NCI-H524 (cell line): ENCODE measurements around the gene PSMG2.

Experiments
- DNase-seq, 2 experiments: peaks; one replicate each; lab custom pipeline; 2025; lab: John Stamatoyannopoulos, UW

The PSMG2 gene, protein sequence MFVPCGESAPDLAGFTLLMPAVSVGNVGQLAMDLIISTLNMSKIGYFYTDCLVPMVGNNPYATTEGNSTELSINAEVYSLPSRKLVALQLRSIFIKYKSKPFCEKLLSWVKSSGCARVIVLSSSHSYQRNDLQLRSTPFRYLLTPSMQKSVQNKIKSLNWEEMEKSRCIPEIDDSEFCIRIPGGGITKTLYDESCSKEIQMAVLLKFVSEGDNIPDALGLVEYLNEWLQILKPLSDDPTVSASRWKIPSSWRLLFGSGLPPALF

DNA sequence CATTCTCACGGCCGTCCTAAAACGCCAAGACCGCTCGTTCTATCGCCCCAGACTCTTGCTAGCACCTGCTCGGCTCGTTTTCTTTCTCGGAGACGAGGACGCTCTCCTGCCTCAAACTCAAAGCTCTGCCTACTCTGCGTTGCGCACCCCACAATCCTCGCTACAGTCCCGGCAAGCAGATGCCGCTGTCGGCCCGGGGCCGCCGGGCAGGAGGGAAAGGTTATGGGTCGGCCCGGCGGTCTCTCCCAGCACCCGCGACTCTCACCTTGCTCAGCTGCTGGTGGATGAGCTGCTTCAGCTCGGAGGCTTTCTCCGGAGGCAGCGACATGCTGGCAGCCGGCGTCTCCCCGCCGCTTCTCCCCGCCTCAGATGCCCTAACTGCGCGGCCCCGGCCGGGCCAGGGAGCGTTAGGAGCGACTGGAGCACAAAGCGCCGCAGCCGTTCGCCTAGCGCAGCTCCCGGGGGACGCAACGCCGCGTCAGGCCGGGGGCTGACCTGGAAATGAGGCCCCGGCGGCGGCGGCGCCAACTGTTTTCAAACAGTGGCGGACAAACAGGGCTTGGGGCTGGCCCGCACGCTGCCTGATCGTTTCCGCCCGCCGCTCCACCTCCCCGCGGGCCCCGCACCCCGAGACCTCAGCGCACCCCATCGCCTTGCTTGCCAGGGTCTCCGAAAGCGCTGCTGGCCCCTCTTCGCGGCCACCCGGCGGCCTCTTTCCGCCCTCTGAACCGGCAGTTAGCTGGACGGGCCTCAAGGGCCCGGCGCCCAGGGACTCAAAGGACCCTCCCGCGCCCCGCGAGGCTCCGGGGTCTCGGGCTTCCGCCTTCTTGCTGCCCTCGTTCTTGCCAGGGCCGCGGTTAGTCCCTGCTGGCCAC lies at the start of gene PSMG2, which contains the start of gene CEP76:
Gene PSMG2 (plus strand): TSS at position 822 of the 875 bp plus-strand sequence. CDS start 66 bp downstream, outside the sequence.
Gene CEP76 (minus strand): TSS at position 503 of the 875 bp plus-strand sequence. CDS start 175 bp downstream, at position 328.
- DNase-seq, result peak; percentile 59 to 76

DNA sequence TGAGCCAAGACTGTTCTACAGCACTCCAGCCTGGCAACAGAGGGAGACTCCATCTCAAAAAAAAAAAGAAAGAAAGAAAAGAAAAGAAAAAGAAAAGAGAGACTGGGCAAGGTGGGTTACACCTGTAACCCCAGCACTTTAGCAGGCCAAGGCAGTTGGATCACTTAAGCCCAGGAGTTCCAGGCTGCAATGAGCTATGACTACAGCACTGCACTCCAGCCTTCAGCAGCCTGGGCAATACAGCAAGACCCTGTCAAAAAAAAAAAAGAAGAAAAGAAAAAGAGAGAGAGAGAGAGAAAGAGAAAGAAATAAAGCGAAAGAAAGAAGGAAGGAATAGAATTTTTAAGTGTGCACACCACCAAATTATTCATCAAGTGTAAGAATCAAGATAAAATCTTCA lies 47.9 kb upstream of the PSMG2 start:
- no peak for DNase-seq

DNA sequence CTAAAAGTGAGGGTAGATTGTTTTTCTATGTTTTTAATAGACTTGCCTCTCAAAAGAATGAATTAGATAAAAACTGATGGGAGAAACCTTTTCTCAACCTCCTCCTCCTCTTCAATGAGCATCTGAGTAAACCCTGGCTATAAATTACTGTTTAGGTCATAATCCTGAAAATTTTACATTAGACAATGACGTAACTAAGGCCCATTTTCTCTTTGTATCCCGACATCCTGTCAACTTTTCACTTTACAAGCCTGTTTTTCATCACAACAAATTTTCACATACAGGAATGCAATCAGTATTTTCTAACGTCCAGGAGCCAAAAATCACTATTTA lies 46.3 kb upstream of the PSMG2 start:
- no peak for DNase-seq

DNA sequence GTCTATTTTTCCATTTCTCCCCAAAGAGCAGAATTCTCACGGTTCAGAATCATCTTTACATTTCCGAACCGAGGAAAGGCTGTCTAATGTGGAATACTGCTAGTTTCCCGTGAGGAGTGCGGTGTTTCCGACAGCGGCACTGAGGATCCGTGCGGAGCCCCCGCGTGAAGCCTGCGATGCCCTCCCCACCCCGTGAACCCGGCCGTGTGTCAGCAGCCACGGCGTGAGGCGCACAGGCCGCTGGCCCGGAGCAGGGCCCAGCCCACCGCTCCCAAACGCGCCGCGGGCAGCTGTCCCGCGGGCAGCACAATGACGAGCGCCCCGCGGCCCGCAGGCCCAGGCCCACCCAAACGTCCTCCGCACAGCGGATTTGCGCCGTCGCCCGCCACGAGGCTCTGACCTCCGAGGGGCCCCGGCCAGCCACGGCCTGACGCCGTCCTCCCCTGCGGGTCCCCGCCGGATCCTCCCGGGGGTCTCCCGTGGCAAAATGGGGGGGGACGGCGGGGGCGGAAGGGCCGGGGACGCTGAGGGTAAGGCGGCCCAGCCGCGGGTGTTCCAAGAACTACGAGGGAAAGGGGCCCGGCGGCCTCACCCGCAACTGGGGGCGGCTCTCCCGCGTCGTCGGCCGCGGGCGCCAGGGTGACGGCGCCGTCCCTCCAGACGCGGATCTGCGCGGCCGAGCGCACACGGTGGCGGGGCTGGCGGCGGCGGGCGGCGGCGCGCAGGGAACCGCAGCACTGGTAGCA lies 45.7 kb upstream of the PSMG2 start:
- peak in 1 of 2 experiments; percentile 24 for DNase-seq

DNA sequence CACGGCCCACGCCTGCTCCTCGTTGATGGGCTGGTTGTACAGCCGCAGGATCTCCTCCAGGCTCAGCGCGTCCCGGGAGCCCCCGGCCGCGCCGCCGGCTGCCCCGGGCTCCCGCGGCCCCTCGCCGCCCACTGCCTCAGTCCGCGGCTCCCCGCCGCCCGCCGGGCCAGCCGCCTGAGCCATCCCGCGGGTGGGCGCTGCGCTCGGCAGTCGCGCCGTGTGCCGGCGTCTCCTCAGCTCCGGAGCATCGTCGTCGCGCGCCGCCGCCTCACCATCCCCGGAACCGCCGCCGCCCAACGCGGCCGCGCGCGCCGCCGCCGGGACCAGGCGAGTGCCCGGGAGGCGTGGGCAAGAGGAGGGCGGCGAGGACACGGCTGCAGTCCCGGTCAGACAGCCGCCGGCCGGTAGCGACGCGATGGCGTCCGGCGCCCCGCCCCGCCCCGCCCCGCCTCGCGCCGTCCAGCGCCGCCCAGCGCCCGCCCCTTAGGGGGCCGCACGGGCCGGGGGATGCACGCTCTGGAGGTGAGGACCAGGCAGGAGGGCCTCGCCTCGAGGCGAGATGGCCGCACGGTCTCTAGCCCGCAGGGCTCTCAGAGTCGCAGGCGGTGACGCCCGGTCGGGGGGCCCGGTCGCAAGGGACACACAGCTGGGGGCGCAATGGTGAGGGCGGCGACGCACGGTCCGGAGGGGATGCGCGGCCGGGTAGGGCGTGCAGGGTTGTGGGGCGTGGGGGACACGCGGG lies 45.0 kb upstream of the PSMG2 start, which contains the start of gene SPIRE1:
Gene SPIRE1 (minus strand): TSS at position 424 of the 742 bp plus-strand sequence. CDS start 241 bp downstream, at position 183.
- peak; percentile 43 to 61 for DNase-seq

DNA sequence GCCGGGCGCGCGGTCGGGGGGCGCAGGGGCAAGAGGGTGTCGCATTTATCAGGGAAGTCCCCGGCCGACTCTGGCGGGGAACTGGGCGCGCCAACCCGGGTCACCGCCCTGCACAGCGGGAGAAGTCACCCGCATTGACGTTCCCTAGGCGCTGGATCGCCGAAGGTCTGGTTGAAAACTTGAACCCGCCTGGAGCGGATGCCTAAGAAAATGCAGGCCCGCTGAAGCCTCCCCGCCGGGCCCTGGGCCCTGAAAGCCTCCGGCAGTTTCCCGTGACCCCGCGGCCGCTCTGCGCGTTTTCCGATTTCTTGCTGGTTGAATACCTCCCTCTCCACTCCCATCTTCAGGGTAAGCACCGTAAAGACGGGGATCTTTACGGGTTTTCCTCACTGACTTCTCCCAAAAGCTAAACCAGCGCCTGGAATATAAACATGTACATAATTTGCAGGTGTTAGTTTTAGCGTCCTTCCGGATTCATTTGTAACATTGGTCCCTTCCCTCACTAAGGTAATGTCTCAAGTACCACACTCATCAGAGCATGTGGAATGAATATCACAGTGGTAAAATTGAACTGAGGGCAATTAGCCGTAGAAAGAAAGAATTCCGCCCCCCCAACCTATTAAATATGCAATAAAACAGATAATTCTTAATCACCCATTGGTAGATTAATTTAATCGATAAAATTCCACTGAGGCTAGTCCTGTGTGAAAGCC lies 44.3 kb upstream of the PSMG2 start:
- peak; percentile 36 to 69 for DNase-seq

DNA sequence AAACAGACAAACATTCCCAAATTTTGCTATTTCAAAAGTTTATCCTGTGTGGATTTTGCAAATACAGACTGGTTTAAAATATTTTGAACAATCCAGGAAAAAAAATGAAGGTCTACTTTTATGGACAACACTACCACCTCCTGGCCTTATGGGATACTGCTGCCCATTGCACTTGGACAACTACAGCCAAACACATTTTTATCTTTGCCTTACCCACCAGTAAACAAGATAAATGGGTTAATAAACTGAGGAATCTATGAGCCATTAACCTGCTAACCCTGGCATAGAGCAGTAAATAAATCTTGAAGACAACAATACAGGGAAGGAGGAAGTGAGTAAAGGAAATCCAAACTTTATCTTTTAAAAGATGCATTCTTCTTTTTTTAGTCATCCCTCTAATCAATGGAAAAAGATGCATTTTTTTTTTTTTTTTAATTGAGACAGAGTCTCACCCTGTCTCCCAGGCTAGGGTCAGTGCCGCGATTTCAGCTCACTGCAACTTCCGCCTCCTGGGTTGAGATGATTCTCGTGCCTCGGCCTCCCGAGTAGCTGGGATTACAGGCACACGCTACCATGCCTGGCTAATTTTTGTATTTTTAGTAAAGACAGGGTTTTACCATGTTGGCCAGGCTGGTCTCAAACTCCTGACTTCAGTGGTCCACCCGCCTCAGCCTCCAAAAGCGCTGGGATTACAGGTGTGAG lies 42.8 kb upstream of the PSMG2 start:
- peak in 1 of 2 experiments; percentile 46 for DNase-seq

DNA sequence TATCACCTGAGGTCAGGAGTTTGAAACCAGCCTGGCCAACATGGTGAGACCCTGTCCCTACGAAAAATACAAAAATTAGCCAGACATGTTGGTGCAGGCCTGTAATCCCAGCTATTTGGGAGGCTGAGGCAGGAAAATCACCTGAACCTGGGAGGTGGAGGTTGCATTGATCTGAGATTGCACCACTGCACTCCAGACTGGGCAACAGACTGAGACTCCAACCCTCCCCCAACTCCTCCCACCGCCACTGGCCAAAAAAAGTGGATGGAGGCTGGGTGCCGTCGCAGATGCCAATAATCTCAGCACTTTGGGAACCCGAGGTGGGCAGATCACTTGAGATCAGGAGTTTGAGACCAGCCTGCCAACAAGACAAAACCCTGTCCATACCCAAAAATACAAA lies 34.8 kb upstream of the PSMG2 start:
- no peak for DNase-seq

DNA sequence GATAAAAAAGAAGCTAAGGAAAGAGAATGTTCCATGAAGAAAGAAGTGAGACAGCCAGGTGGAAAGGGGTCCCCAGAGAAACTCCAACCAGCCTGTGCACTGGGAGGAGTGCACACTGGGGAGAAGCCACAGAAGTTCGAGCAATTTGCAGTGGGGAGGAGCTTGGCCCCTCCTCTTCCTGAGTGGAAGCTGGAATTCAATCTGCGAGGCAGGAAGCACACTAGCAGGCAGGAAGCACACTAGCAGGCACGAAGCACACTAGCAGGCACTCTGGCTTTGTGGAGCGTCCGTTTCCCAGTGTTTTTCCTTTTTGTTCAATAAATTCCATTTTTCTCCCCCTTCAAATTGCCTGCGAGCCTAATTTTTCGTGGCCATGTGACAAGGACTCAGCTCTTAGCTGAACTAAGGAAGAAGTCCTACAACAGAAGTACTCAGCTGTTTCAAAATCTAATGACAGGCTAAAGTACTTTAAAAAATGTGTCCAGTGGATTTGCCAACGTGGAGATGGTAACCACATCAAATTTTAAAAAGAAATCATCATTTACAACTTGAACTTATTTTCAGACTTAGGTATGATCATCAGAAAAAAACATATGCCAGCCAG lies 23.6 kb upstream of the PSMG2 start:
- DNase-seq, result no peak

DNA sequence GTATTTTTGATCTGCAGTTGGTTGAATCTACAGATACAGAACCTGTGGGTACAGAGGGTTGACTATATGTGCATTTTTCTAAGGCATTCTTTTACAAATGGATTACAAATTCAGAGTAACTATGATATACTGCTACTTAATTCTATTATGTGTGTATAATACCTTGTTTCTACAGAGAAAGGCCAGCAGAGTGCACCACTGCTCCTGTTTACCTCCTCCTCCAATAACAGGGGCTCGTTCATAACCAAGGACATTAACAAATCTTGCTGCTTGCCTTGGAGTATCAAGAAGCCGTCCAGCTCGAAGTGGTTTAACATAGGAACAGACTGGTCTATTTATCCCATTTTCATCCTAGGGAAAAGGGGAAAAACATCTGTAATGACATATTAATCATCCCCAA lies 16.7 kb upstream of the PSMG2 start:
- DNase-seq, result peak; percentile 4 to 52

DNA sequence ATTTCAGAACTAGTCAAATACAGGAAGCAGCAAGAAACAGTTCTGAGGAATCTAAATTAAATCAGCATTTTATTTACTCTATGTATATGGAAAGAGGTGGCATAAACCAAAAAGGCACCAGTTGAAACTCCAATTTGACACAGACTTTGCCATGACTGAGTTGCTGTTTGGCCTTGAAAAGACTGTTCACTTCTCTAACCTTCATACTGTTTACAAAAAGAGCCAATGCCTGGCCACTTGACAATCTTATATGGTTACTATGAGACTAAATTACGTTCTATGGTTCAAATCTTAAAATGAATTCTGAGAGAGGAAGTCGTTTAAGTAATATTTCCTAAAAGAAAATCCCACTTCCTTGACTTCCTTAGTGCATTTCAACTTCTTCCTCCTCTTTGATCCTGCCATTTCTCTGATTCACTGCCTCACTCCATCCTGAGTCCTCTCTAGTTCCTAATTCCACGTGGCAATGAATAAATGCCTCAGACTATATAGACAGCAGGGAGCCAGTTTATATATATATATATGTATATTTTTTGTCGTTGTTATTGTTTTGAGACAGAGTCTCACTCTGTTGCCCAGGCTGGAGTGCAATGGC lies 13.5 kb upstream of the PSMG2 start:
- no peak for DNase-seq

DNA sequence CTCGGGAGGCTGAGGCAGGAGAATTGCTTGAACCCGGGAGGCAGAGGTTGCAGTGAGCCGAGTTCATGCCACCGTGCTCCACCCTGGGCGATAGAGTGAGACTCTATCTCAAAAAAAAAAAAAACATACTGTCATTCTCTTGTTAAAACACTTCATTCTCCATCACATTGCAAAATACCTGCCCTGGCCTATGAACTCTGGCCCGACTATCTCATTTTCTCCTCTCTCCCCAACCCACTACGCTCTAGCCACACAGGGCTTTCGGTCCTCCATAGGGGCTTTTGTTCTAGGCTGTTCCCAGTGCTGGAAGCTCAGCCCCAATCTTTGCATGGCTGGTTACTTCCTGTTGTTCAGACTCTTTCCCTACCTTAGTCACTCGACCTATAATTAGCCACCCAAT lies 10.6 kb upstream of the PSMG2 start:
- DNase-seq, result no peak

DNA sequence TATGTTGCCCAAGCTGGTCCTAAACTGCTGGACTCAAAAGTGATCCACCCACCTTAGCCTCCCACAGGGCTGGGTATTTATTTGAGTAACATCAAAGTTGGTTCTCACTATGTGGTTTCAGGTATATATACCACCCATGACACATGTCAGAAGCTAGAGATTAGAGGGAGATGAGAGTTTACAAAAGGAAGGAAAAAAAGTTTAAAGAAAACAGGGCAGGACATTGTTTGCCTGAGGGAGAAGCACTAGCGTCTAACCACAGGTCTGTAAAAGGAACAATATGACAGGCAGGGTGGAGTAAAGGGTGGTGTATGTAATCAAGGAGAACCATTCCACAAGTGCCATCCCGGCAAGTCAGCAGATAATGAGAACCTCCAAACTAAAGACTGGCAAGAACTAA lies 8.8 kb upstream of the PSMG2 start:
- no peak for DNase-seq

DNA sequence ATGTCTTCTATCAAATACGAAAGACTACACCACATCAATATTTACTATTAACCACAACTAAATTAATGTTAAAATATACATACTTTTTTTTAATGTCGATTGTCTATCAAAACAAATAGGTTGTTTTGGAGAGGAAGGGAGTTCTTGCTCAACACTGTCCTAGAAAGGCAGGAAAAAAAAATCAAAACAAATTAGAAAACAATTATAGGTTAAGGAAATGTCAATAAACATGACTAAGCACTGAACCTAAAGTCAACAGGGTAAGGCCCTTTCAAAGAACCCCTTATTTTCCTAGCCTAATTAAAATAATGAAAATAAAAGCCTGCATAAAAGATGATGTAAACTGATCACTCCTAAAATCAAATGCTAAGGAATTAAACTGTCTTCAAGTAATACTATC lies 3.1 kb upstream of the PSMG2 start:
- no peak for DNase-seq

DNA sequence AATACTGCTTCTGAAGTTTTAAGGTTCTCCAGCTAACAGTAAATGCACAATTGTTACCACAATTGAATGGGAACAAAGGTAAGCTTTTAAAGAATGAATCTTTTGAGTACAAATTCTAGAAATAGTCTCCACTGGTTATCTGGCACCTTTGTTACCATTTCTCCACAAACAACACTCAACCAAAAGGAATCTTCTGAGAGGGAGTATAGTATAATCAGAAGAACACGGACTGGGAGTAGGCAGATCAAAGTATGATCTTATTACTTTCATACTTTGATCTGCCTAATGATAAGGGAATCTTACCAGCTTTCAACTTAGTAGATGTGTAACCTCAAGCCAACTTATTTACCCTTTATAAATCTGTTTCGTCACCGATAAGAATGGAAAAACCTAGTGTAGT lies 1.7 kb upstream of the PSMG2 start:
- DNase-seq, result no peak

DNA sequence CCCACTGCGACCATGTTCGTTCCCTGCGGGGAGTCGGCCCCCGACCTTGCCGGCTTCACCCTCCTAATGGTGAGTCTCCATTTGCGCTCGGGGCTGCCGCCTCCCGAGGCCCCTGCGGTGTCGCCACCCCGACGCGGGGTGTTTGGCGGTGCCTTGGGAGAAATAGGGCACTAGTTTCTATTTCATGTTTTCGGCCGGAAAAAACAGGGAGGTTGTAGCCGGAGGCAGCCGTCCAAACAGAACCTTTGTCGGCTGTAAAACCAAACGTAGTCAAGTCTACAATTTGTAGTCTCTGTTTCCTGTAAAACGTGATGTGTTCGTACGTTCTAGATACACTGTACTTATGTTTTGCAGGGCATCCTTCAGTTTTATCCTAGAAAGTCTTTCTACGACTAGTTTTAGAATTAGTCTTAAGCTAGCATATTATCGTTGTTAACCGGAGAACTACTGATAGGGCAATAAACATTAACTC lies 290 bp downstream of the PSMG2 start:
- DNase-seq, result no peak

DNA sequence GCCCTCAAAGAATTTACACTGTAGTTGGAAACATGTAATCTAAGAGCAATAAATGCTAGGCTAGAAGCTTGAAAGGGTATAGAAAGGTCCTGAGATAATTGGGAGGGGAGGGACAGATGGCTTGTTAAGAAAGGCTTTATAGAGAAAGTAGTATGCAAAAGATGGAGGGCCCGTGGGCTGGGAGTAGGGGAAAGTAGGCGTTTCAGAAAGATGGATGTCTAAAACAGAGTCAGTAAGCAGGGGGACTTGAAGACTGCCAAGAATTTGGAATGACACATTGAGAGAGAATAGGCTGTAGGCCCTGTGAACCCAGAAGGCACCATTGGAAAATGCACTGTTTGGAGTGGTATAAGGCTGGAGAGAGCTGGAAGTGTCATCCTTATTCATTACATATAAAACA lies 822 bp downstream of the PSMG2 start:
- DNase-seq, result peak; percentile 52 to 60

DNA sequence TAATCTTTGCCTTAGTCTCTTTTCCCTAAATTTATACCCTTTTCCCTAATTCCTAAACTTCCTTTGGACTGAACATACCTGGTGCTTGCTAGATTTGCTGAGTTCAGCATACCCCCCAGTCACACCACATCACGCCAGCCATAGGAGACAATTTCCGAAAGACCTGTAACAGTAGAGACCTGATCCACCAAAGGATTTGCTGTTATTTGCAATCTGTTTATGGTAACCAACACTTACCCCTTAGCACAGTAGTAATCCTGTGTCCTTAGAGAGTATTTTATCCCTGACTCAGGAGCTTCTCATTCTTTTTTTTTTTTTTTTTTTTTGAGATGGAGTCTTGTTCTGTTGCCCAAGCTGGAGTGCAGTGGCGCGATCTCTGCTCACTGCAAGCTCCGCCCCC lies 8.6 kb downstream of the PSMG2 start:
- DNase-seq, result no peak

DNA sequence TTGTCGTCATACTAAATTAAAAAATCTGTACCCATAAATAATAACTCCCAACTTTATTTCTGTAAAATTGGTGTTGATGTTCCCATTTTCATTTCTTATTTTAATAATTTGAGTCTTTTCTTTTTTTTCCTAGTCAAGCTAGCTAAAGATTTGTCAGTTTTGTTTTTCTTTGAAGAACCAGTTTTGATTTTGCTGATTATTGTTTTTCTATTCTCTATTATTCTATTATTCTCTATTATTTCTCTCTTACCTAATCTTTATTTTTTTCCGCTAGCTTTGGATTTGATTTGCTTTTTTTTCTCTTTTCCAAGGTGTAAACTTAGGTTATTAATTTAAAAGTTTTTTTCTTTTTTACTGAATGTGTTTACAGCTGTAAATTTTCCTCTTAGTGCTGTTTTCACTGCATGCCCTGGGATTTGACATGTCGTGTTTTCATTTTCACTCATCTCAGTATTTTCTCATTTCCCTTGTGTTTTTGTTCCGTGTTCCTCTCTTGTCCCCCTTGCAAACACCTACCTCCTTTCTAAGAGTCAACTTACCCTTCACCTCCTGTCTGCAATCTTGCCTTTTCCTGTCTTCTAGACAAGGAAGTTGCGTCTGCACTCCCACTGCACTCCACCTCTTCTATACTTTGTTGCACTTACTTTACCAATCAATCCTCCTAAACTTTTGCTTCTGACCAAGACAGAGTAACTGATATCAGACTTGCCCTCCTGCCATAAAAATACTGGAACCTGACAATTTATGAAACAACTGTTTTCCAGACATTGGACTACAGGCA lies 18.8 kb downstream of the PSMG2 start:
- no peak for DNase-seq
